Measurements from ENCODE around the gene NABP1.

NABP1 gene

DNA sequence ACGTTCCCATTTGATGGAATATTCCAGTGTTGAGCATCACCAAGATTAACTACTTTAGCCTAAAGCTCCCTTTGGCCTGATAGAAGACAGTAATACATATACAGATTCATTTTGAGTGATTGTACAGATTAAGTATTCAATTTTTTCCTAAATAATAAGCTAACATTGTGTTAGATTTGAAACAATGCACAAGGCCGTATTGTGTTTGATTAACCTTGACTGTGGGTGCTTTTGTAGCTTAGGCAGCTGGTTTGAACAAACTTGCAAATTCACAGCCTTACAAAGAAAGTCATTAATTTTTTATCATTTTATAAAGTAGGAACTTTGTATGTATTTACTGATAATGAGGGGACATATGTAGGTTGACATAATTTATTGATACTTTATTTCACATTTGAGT, 29.6 kb downstream of the NABP1 start:
- DNase-seq (ENCODE audit: low read depth in 2 of 2), result no peak

DNA sequence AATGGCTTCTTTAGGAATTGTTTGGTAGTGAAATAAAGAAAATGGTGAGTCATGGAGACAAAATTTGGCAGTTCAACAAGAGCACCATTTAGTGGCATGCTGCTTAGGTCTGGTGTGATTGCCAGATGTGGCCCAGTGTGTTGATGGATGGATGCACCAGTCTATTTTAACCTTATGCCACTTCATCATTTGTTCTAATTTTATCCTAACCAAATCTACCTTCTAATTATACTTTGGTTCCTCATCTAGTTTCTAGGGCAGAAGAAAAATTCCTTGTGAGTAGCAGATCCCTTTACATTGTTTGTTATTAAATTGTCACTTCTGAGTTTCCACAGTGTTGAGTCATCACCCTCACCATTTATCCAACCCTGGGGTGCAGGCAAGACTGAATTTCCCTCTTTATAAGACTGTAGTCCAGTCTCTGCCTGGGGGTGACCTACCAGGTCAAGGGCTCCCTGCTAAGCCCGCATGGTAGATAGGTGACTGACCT, 32.5 kb downstream of the NABP1 start:
- DNase-seq (ENCODE audit: low read depth in 2 of 2), result no peak

DNA sequence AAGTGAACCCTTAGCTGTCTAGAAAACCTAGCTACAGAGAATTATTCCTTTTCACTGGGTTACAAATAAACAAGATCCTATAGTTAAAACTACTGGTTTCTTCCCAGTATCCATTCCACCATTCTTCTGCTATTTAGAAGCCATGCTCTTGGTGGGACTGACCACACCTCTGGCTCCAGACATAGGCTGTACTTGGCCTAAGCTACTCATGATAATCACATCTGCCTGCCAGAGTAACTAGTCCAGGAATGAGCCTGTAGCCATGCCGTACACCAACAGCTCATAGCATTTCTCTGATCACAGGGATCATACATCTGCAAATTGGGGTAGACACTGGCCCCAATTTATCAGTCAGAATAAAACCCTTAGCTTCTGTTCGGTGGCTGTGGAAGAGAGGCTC, 33.7 kb downstream of the NABP1 start:
- DNase-seq (ENCODE audit: low read depth in 2 of 2), result no peak

- DNase-seq (ENCODE audit: low read depth in 2 of 2), result no peak
Measured at GRCh38 chr2:191713837-191714236, 35.9 kb downstream of the NABP1 start.

DNA sequence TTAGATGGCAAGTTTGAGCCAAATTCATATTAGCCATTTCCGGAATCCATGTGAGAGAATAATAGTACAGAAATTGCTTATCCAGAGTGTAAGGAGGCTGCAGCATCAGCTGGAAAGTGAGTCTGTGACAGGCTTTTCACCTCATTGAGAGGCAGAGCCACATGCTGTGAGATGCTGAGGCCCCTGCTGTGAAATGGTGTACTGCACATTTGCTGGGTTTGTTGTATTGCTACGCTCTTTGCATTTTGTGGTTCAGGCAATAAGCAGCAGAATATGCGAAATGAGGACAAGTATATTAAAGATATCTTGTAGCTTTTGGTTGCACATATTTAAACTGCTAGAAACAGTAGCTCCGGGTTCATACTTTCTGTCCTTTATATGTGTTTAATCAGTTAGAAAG, 37.0 kb downstream of the NABP1 start:
- DNase-seq (ENCODE audit: low read depth in 2 of 2), result no peak

DNA sequence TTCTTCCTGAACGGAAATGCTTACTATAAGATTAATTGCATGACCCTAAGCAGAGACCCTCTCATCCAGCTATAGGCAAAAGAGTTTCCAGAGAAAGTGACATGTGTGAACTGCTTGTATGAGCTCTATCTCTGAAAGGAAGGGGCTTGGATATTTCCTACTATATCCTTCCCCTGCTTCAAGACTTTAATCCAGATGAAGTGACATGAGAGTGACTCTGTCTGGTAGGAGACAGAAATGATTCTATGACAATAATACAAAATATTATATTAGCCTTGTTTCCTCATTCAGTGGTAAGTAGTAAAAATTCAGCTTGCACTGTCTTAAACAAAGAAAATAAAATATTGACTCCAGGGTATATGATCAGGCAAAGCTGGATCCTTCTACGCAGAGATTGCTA, 37.5 kb downstream of the NABP1 start:
- no peak for DNase-seq (ENCODE audit: low read depth in 2 of 2)

DNA sequence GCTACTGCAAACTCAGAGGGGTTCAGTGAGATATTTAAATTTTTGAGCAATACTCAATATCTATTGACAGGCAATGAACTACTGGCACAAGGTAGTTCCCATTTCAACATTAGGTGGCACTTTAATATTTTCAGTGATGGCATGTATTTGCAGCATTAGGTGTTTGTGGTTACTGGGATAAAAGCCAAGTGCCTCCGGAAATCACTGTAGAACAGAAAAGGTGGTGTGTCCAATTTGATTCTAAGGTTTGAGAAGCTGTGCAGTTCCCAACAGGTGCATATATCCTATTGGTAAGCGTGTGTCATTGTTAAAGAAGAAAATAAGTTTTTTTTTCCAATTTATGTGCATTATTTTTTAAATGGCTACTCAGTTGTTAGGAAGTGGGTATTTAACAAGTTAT, 41.3 kb downstream of the NABP1 start:
- DNase-seq (ENCODE audit: low read depth in 2 of 2), result no peak

DNA sequence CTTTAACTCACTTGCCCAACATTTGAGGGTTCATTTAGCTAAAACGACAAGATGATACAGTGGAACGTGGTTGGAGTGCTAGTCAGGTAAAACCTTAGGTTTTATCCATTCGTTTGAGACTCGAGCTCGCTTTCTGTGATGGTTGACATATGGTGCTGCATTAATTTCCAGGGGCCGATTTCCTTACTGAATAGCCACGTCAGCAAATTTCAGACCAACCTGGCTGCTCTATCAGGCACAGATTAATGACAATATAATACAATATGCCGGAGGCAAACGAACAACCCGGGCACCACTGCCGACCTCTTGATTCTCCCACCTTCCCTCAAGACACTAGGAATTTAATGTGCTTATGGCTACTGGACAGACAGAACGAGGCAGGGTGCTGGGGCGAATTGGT, 42.0 kb downstream of the NABP1 start:
- no peak for DNase-seq (ENCODE audit: low read depth in 2 of 2)

DNA sequence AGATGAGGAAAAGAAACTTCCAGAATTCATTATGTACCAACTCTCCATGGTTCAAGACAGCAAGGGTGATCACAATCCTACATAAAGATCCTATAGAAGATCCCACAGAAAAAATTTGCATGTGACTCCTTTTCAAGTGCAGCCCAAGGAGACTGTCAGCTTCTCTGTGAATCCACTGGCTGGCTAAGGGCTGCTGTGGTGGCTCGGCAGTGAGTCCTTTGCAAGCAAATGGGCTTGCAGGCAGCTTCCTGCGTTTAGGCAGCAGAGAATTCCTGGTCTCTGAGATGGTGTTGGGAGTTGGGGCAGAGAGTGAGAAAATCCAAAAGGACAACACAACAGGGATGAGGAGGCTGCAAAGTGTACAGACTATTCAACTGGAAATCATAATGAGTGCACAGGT, 43.4 kb downstream of the NABP1 start:
- DNase-seq (ENCODE audit: low read depth in 2 of 2), result no peak

- no peak for DNase-seq (ENCODE audit: low read depth in 2 of 2)
Measured at GRCh38 chr2:191724015-191724414, 46.1 kb downstream of the NABP1 start.

GRCh38 chr2:191728750-191729624, 51.1 kb downstream of the NABP1 start:
- no peak for DNase-seq (ENCODE audit: low read depth in 2 of 2)

- DNase-seq (ENCODE audit: low read depth in 2 of 2), result no peak
Measured at GRCh38 chr2:191730263-191730662, 52.3 kb downstream of the NABP1 start.

All from stimulated activated CD8-positive, alpha-beta memory T cell treated with anti-CD3 and anti-CD28 coated beads, Interleukin-2, amount 100 ng/mL, for 1 hour (primary cell).